Measurements from ENCODE around the gene LYPD6B. TPM values are rescaled to one million over a fixed set of nuclear protein-coding genes. Genes with fewer than 3 reads are reported as not detected.

Gene LYPD6B
- total and polyA plus RNA-seq, 2 experiments from 2014 or later: 16.8 to 26.0 TPM

DNA sequence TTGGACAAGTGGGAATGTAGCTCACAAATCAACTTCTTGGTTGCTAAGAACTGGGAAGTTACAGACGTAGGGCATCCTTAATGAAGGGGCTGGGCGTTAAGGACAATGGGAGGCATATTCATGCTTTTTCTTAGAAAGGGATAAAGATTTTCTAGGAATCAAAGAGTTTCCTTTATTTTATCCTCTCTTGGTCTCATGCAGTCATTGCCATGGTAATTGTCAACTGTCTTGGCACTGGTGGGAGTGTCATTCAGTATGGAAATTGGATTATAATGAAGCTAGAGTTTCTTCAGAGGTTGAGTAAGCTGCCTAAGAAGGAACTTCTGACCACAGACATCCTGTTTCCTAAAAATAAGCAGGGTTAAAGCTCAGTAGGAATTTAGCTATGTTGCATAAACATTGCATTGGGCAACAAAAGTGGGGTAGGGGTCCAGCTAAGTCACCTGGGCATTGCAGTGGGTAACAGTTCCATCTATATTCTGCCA lies 114.0 kb downstream of the LYPD6B start:
- H3K9me2 ChIP-seq (replicated peaks; ENCODE audit: insufficient read depth): no peaks in the 10 kb centered on the region
- H3K4me1 ChIP-seq (ENCODE audit: insufficient read depth): no peaks in the 10 kb centered on the region
- 90% methylated on average over 2 of the region's 2 CpGs for WGBS (ENCODE audit: low lambda C conversion rate, missing lambda C conversion rate)

DNA sequence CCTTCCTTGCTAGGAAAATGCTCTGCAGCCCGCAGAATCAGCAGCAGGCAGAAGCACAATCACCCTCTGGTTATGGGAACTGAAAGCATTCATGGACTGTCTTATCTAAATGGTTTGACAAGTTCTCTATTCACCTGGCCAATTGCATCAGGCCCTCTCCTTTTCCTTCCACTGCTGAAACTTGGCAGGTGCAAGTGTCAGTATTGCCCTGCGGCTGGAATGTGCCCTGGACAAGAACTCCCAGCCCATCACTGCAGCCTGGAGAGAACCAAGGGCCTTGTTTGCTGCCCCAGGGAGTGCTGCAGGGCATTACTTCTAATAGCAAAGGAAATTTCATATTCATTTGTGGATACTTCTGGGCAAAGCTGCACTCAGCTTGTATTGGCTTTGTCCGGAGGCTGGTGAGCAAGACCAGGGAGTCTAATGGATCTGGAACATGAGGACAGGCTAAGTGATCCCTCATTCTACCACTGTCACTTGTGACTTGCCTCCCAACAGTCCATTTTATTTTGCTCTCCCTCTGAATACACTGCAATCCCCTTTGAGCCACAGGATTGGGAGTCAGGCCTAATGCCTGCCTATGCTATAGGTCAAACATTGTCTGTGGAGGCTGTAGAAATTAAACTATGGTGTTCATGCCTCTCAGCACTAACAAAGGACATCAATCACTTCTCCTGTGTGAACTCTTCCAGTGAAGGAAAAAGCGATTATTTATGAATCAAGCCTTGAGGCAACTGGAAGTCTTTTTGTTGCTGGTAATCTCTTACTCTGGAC lies 116.9 kb downstream of the LYPD6B start:
- Histone ChIP-seq H3K4me3 (no peak overlapping the region), H3K27me3 (no peaks in the 10 kb centered on the region), H4K20me1 (ENCODE audit: insufficient read depth, poor library complexity, severe bottlenecking) (no peaks in the 10 kb centered on the region), H3K9me3 (ENCODE audit: low read depth) (no peaks in the 10 kb centered on the region), H3K79me2 (no peaks in the 10 kb centered on the region), H3K36me3 (replicated peaks; ENCODE audit: insufficient read depth, low read depth) (no peaks in the 10 kb centered on the region), H3K4me1 (ENCODE audit: insufficient read depth) (no peaks in the 10 kb centered on the region), H2AFZ (no peak overlapping the region), H3K4me2 (no peak overlapping the region), H3K27ac (no peak overlapping the region), H3K9me2 (replicated peaks; ENCODE audit: insufficient read depth) (no peaks in the 10 kb centered on the region)
- 77% methylated on average over 4 of the region's 4 CpGs for WGBS (ENCODE audit: low lambda C conversion rate, missing lambda C conversion rate)
- TF ChIP-seq EZH2phosphoT487 (IDR thresholded peaks at IDR 0.05; ENCODE audit: low read depth, severe bottlenecking, unreplicated experiment) (no peak), EZH2 (IDR thresholded peaks at IDR 0.05; ENCODE audit: borderline replicate concordance) (no peak)
- TF ChIP-seq, protein P1, sequence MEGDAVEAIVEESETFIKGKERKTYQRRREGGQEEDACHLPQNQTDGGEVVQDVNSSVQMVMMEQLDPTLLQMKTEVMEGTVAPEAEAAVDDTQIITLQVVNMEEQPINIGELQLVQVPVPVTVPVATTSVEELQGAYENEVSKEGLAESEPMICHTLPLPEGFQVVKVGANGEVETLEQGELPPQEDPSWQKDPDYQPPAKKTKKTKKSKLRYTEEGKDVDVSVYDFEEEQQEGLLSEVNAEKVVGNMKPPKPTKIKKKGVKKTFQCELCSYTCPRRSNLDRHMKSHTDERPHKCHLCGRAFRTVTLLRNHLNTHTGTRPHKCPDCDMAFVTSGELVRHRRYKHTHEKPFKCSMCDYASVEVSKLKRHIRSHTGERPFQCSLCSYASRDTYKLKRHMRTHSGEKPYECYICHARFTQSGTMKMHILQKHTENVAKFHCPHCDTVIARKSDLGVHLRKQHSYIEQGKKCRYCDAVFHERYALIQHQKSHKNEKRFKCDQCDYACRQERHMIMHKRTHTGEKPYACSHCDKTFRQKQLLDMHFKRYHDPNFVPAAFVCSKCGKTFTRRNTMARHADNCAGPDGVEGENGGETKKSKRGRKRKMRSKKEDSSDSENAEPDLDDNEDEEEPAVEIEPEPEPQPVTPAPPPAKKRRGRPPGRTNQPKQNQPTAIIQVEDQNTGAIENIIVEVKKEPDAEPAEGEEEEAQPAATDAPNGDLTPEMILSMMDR (IDR thresholded peaks at IDR 0.05; ENCODE audit: poor library complexity): no peak
- no peak for DNase-seq (ENCODE audit: low spot score)

More for the DNA sequence above, 114.0 kb downstream of the LYPD6B start:
- no peak overlapping the region for H2AFZ ChIP-seq
- no peak overlapping the region for H3K4me3 ChIP-seq
- DNase-seq (ENCODE audit: low spot score): no peak
- no peaks in the 10 kb centered on the region for H3K79me2 ChIP-seq
- H3K27me3 ChIP-seq: no peaks in the 10 kb centered on the region
- H4K20me1 ChIP-seq (ENCODE audit: insufficient read depth, poor library complexity, severe bottlenecking): no peaks in the 10 kb centered on the region
- H3K36me3 ChIP-seq (replicated peaks; ENCODE audit: insufficient read depth, low read depth): no peaks in the 10 kb centered on the region
- TF ChIP-seq EZH2 (IDR thresholded peaks at IDR 0.05; ENCODE audit: borderline replicate concordance) (no peak), EZH2phosphoT487 (IDR thresholded peaks at IDR 0.05; ENCODE audit: low read depth, severe bottlenecking, unreplicated experiment) (no peak)
- TF ChIP-seq, protein P1 (IDR thresholded peaks at IDR 0.05; ENCODE audit: poor library complexity): no peak
- H3K27ac ChIP-seq: no peak overlapping the region
- H3K9me3 ChIP-seq (ENCODE audit: low read depth): no peaks in the 10 kb centered on the region
- H3K4me2 ChIP-seq: no peak overlapping the region

DNA sequence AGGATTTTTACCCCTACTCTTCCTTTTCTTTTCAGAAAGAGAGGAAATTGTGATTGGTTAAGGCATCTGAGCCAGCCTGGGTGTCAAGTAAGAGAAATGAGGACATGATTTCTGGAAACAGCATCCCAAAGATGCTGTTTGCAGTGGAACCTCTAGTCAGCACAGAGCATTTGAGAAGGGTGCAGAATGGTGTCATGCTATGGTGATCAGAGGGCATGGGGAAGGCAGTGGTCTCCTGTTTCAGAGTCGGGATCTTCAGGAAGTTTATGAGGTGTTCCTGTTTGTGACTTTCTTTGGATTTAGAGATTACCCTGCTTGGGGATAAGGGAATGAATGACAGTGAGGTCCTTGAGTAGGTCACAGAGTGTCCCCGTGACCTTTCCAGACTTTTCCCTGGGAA lies 117.5 kb downstream of the LYPD6B start:
- no peaks in the 10 kb centered on the region for H3K9me3 ChIP-seq (ENCODE audit: low read depth)

More for the DNA sequence above, 117.5 kb downstream of the LYPD6B start:
- Histone ChIP-seq H4K20me1 (ENCODE audit: insufficient read depth, poor library complexity, severe bottlenecking) (no peaks in the 10 kb centered on the region), H3K4me1 (ENCODE audit: insufficient read depth) (no peaks in the 10 kb centered on the region), H2AFZ (no peak overlapping the region), H3K4me2 (no peak overlapping the region), H3K4me3 (no peak overlapping the region), H3K27me3 (no peaks in the 10 kb centered on the region), H3K36me3 (replicated peaks; ENCODE audit: insufficient read depth, low read depth) (no peaks in the 10 kb centered on the region), H3K27ac (no peak overlapping the region), H3K79me2 (no peaks in the 10 kb centered on the region), H3K9me2 (replicated peaks; ENCODE audit: insufficient read depth) (no peaks in the 10 kb centered on the region)
- TF ChIP-seq, protein P1 (IDR thresholded peaks at IDR 0.05; ENCODE audit: poor library complexity): no peak
- TF ChIP-seq EZH2phosphoT487 (IDR thresholded peaks at IDR 0.05; ENCODE audit: low read depth, severe bottlenecking, unreplicated experiment) (no peak), EZH2 (IDR thresholded peaks at IDR 0.05; ENCODE audit: borderline replicate concordance) (no peak)
- no peak for DNase-seq (ENCODE audit: low spot score)
- 67% methylated on average over 2 of the region's 2 CpGs for WGBS (ENCODE audit: low lambda C conversion rate, missing lambda C conversion rate)

Measured in hepatocyte (in vitro differentiated cells).